Fibroblast of pulmonary artery (primary cell): Measurements from ENCODE around the gene BRWD1.

Experiments used
- DNase-seq: peaks from one replicate; pipeline ENCODE4 v3.0.0-alpha.2; 2010; ENCODE audit warnings: low read depth
- H3K4me3 ChIP-seq: replicated peaks from 2 replicates; pipeline ENCODE4 v1.5.1; 2011; ENCODE audit warnings: low read depth, mild to moderate bottlenecking, control low read depth, low read length, moderate library complexity
- CTCF ChIP-seq: IDR thresholded peaks from 2 replicates; pipeline ENCODE4 v1.5.1; 2011; ENCODE audit warnings: mild to moderate bottlenecking, control low read depth, low read length, inconsistent platforms; ENCODE audit errors: missing control alignments

The BRWD1 gene

DNA sequence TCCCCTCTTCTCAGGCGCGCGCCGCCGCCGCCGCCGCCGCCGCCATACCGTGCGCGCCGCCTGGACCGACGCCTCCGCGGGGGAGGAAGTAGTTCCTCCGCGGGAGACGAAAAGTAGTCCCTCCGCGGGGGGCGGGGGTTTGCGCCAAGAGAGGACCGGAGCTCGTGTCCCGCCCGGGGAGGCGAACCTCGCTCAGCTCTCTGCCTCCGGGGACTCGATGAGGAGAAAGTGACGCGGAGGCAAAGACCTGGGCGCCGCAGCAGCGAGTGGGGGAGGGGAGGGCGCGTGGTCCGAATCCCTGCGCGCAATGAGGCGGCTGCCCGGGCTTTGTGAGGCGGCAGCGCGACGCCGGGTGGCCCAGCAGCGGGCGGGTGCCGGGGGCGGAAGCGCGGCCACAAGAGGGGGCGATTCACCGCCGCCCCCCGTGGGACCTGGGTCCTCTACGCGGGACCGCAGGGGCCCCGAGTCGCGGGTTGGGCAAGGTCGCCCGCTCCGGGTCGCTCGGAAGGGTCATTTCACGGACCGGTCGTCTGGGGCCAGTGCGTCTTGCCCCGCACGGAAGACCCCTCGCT is at the start of gene BRWD1:
TSS of gene BRWD1 (minus strand) at position 62 of the 572 bp plus-strand sequence. CDS start 141 bp downstream, outside the sequence.
- peak; percentile 84 for DNase-seq
- TF ChIP-seq CTCF = no peak

DNA sequence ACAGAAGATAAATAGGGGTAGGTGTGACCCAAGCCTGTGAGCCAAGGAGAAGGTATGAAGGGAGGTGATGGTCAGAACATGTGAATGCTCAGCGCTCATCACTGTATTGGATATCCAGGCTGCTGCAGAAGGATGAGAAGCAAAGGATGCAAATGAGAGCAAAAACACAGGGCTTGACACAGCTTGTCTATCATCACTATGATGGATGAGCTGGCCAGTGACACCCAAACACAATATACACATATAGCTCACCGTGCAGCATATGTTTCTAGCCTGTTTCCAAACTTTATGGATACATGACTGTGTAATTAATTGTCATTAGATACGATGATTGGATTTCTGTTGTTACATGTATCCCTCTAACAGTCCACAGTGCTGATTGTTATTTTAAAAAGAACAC is 49.3 kb upstream of the BRWD1 start:
- DNase-seq = no peak
- TF ChIP-seq CTCF = no peak
- no peak overlapping the region for H3K4me3 ChIP-seq

More for the DNA sequence above, at the start of gene BRWD1:
- peak within 1 kb of the TSS; percentile 74 for H3K4me3 ChIP-seq

- DNase-seq = no peak
- TF ChIP-seq CTCF = no peak
- H3K4me3 ChIP-seq = no peak overlapping the region
Measured at GRCh38 chr21:39359382-39359781, 46.0 kb upstream of the BRWD1 start.

DNA sequence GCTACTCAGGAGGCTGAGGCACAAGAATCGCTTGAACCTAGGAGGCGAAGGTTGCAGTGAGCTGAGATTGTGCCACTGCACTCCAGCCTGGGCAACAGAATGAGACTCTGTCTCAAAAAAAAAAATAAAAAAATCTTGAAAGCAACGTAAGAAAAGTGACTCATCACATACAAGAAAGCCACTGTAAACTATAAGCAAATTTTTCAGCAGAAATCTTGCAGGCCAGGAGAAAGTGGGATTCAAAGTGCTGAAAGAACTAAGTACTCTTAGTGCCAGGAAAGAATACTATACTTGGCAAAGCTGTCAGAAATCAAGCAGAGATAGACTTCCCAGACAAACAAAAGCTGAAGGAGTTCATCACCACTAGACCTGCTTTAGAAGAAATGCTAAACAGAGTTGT is 39.9 kb upstream of the BRWD1 start:
- no peak for TF ChIP-seq CTCF
- DNase-seq = peak; percentile 37
- H3K4me3 ChIP-seq = no peak overlapping the region

DNA sequence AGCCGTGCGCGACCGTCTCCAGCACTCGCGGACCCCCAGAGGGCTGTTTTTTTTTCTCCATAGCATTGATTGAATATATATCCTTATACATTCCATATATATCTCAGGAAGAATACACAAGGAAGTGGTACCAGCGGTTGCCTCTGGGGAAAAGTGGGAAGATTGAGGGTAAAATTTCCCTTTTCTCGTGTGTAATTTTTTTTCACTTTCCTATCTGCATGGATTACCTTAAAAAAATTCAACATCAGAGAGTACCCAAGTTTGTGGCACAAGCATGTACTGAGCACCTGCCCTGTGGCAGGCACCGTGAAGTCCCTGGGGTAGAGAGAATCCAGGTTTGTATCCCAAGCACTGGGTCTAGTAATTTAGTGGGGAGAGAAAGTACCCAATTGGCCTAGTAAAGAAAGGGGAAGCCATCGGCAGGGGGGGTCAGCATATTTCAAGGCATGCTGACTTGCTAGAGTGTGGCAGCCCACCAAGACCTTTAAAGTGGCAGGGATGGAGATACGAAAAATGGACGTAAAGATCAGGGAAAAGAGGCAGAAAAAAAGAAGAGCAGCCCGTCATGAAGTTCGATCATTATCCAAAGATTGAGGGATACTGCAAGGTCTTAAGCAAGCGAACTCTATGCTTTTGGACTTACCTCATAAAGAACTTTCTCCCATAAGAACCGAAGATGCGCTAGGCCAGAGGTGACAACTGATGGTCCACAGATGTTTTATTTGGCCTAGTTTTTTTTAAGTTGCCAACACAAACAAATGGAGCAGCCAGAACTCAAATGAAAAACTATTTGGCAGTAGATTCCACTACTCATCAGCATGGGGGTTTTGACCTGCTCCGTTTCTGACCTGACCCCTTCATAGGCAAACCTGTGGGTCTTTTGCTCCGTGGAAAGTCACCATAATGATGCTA is 36.9 kb upstream of the BRWD1 start:
- no peak for TF ChIP-seq CTCF
- no peak for DNase-seq
- peak overlapping the region; percentile 62 for H3K4me3 ChIP-seq

- H3K4me3 ChIP-seq = peak overlapping the region; percentile 62
- DNase-seq = peak; percentile 95
- no peak for TF ChIP-seq CTCF
Measured at GRCh38 chr21:39349211-39350093, 36.0 kb upstream of the BRWD1 start.
